H9 (cell line): ENCODE measurements around the gene NINL. TPM values are rescaled to one million over a fixed set of nuclear protein-coding genes. Genes with fewer than 3 reads are reported as not detected.

Source experiments
- DNase-seq: peaks from one replicate; pipeline ENCODE4 v3.0.0-alpha.2; 2017
- H2AFZ ChIP-seq: one replicate; pipeline ENCODE4 v1.6.1; 2013; ENCODE audit warnings: mild to moderate bottlenecking, low read length, control low read depth, moderate library complexity
- H2AK5ac ChIP-seq: 2 replicates; pipeline ENCODE4 v1.6.1; 2013; ENCODE audit warnings: low read length, control low read depth, mixed read lengths; ENCODE audit not compliant: insufficient read length
- H2BK120ac ChIP-seq: one replicate; pipeline ENCODE4 v1.6.1; 2013; ENCODE audit warnings: low read depth, mild to moderate bottlenecking, low read length, control low read depth, inconsistent platforms; ENCODE audit not compliant: poor library complexity, severe bottlenecking
- H2BK12ac ChIP-seq: 2 replicates; pipeline ENCODE4 v1.6.1; 2013; ENCODE audit warnings: low read length, control low read depth, mixed read lengths, low read depth; ENCODE audit not compliant: insufficient read length
- H2BK15ac ChIP-seq: 2 replicates; pipeline ENCODE4 v1.6.1; 2013; ENCODE audit warnings: low read depth, low read length, control low read depth
- H2BK20ac ChIP-seq: one replicate; pipeline ENCODE4 v1.6.1; 2013; ENCODE audit warnings: low read depth, mild to moderate bottlenecking, low read length, control low read depth, inconsistent platforms; ENCODE audit not compliant: poor library complexity, severe bottlenecking
- H2BK5ac ChIP-seq: 2 replicates; pipeline ENCODE4 v1.6.1; 2013; ENCODE audit warnings: low read length, control low read depth, mixed read lengths; ENCODE audit not compliant: insufficient read length
- H3K14ac ChIP-seq: 2 replicates; pipeline ENCODE4 v1.6.1; 2013; ENCODE audit warnings: low read length, control low read depth; ENCODE audit not compliant: insufficient read depth
- H3K18ac ChIP-seq: 2 replicates; pipeline ENCODE4 v1.6.1; 2013; ENCODE audit warnings: low read depth, mild to moderate bottlenecking, mixed read lengths, low read length, control low read depth; ENCODE audit not compliant: insufficient read length
- H3K23ac ChIP-seq: 2 replicates; pipeline ENCODE4 v1.6.1; 2013; ENCODE audit warnings: low read length, control low read depth, mixed read lengths, low read depth; ENCODE audit not compliant: insufficient read length
- H3K23me2 ChIP-seq: 2 replicates; pipeline ENCODE4 v1.6.1; 2013; ENCODE audit warnings: low read depth, mild to moderate bottlenecking, mixed read lengths, low read length, control low read depth; ENCODE audit not compliant: insufficient read length, poor library complexity, severe bottlenecking
- H3K27ac ChIP-seq: 2 replicates; pipeline ENCODE4 v1.5.1; 2013; ENCODE audit warnings: low read length, control low read depth, mixed read lengths, low read depth; ENCODE audit not compliant: insufficient read length
- H3K27me3 ChIP-seq: 2 replicates; pipeline ENCODE4 v1.6.1; 2013; ENCODE audit warnings: low read length, control low read depth, inconsistent platforms; ENCODE audit not compliant: insufficient read depth
- H3K4ac ChIP-seq: 2 replicates; pipeline ENCODE4 v1.6.1; 2013; ENCODE audit warnings: low read depth, mild to moderate bottlenecking, control low read depth, inconsistent platforms, low read length, moderate library complexity
- H3K4me1 ChIP-seq: 2 replicates; pipeline ENCODE4 v1.6.1; 2013; ENCODE audit warnings: low read length, control low read depth, inconsistent platforms; ENCODE audit not compliant: insufficient read depth
- H3K4me2 ChIP-seq: 2 replicates; pipeline ENCODE4 v1.6.1; 2013; ENCODE audit warnings: low read length, control low read depth, mixed read lengths; ENCODE audit not compliant: insufficient read length, insufficient read depth
- H3K56ac ChIP-seq: 2 replicates; pipeline ENCODE4 v1.6.1; 2013; ENCODE audit warnings: low read depth, mild to moderate bottlenecking, mixed read lengths, low read length, control low read depth; ENCODE audit not compliant: insufficient read length
- H3K79me1 ChIP-seq: 2 replicates; pipeline ENCODE4 v1.6.1; 2013; ENCODE audit warnings: low read depth, mild to moderate bottlenecking, moderate library complexity, low read length, control low read depth, inconsistent platforms; ENCODE audit not compliant: insufficient read depth, poor library complexity, severe bottlenecking
- H3K79me2 ChIP-seq: 2 replicates; pipeline ENCODE4 v1.6.1; 2013; ENCODE audit warnings: low read length, control low read depth, inconsistent platforms; ENCODE audit not compliant: insufficient read depth
- H3K9ac ChIP-seq: 2 replicates; pipeline ENCODE4 v1.6.1; 2013; ENCODE audit warnings: low read length, control low read depth, mixed read lengths; ENCODE audit not compliant: insufficient read length; ENCODE audit errors: extremely low read depth
- H3K9me3 ChIP-seq: one replicate; pipeline ENCODE4 v1.6.1; 2013; ENCODE audit warnings: low read depth, low read length, inconsistent platforms; ENCODE audit not compliant: control insufficient read depth
- H3T11ph ChIP-seq: one replicate; pipeline ENCODE4 v1.6.1; 2013; ENCODE audit warnings: mild to moderate bottlenecking, low read length, control low read depth, inconsistent platforms
- H4K20me1 ChIP-seq: one replicate; pipeline ENCODE4 v1.6.1; 2013; ENCODE audit not compliant: control insufficient read depth, insufficient read length, insufficient read depth
- H4K5ac ChIP-seq: 2 replicates; pipeline ENCODE4 v1.6.1; 2013; ENCODE audit warnings: low read depth, mild to moderate bottlenecking, mixed read lengths, low read length, control low read depth; ENCODE audit not compliant: insufficient read length
- H4K8ac ChIP-seq: replicated peaks from 2 replicates; pipeline ENCODE4 v1.6.1; 2013; ENCODE audit warnings: low read length, control low read depth, mixed read lengths, low read depth; ENCODE audit not compliant: insufficient read length
- H4K91ac ChIP-seq: 2 replicates; pipeline ENCODE4 v1.6.1; 2013; ENCODE audit warnings: low read depth, mild to moderate bottlenecking, moderate library complexity, mixed read lengths, low read length, control low read depth; ENCODE audit not compliant: insufficient read length
- H3K27ac Mint-ChIP-seq, 3 experiments: 2 replicates in 2 of 3; 3 replicates in 1 of 3; pipeline ENCODE4 v1.8.0; 2020 to 2021; ENCODE audit warnings: mixed read lengths in 3 of 3, mild to moderate bottlenecking in 1 of 3, moderate library complexity in 1 of 3
- H3K27me3 Mint-ChIP-seq: 2 replicates; pipeline ENCODE4 v1.8.0; 2021; ENCODE audit warnings: low read depth, mild to moderate bottlenecking, moderate library complexity, mixed read lengths
- H3K36me3 Mint-ChIP-seq, 3 experiments: 2 replicates in 2 of 3; 3 replicates in 1 of 3; pipeline ENCODE4 v1.8.0; 2020 to 2021; ENCODE audit warnings: low read depth in 3 of 3, mixed read lengths in 3 of 3; ENCODE audit not compliant: insufficient read depth in 1 of 3
- H3K4me1 Mint-ChIP-seq, 2 experiments: 2 replicates each; pipeline ENCODE4 v1.8.0; 2020; ENCODE audit warnings: mixed read lengths in 2 of 2
- H3K4me3 Mint-ChIP-seq, 2 experiments: 2 replicates in 1 of 2; 3 replicates in 1 of 2; pipeline ENCODE4 v1.8.0; 2020 to 2021; ENCODE audit warnings: mild to moderate bottlenecking in 2 of 2, mixed read lengths in 2 of 2, moderate library complexity in 1 of 2
- H3K9me3 Mint-ChIP-seq, 2 experiments: 2 replicates in 1 of 2; 3 replicates in 1 of 2; pipeline ENCODE4 v1.8.0; 2020; ENCODE audit warnings: mild to moderate bottlenecking in 2 of 2, mixed read lengths in 2 of 2, moderate library complexity in 1 of 2
- WGBS: extraction: QIAGEN DNeasy Blood & Tissue Kit; methylation state at CpG from one replicate; pipeline ENCODE4 v1.1.7; 2013; ENCODE audit warnings: missing lambda C conversion rate, low lambda C conversion rate, mixed read lengths; ENCODE audit not compliant: insufficient read length; ENCODE audit errors: extremely low coverage; 5-methylcytosine and 5-hydroxymethylcytosine counted together
- total RNA-seq: library from RNA; stranded (reverse); gene quantifications from 2 replicates; pipeline ENCODE4 v1.2.1, GENCODE V29; 2021
- TF ChIP-seq, protein P1 (sequence below): fragments of 200-600 bp; sonication (generic); conservative IDR thresholded peaks from 3 replicates; pipeline ENCODE4 v1.8.0; 2021; ENCODE audit warnings: antibody characterized with exemption, mild to moderate bottlenecking

The NINL gene
- total RNA-seq, 1 experiment from 2014 or later, result 34.3 TPM

DNA sequence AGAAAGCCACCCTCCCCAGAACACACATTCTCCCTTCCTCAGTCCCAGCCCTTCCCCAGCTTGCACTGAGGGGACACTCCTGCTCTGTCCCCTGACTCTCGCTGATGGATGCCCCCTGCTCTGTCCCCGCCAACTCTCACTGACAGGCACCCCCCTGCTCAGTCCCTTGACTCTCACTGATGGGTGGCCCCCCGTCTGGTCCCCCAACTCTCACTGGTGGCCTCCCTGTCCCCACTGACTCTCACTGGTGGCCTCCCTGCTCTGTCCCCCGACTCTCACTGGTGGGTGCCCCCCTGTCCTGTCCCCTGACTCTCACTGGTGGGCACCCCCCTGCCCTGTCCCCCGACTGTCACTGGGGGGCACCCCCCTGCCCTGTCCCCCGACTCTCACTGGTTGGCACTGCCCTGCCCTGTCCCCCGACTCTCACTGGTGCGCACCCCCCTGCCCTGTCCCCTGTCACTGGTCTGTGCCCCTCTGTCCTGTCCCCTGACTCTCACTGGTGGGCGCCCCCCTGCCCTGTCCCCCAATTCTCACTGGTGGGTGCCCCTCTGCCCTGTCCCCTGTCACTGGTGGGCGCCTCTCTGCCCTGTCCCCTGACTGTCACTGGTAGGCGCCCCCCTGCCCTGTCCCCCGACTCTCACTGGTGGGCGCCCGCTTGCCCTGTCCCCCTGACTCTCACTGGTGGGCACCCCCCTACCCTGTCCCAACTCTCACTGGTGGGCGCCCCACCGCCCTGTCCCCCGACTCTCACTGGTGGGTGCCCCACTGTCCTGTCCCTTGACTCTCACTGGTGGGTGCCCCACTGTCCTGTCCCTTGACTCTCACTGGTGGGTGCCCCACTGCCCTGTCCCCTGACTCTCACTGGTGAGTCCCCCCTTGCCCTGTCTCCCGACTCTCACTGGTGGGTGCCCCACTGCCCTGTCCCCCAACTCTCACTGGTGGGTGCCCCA lies 116.9 kb downstream of the NINL start:
- no peaks in the 10 kb centered on the region for H3K79me2 ChIP-seq
- no peak overlapping the region for H4K91ac ChIP-seq
- no peak overlapping the region for H2BK5ac ChIP-seq
- no peak overlapping the region for H4K8ac ChIP-seq
- H2AFZ ChIP-seq, result no peak overlapping the region
- no peak overlapping the region for H2AK5ac ChIP-seq
- Mint-ChIP-seq H3K4me3 (no peak overlapping the region), H3K9me3 (no peaks in the 10 kb centered on the region; a peak in 1 of 5 replicates), H3K27ac (no peak overlapping the region; a peak in 1 of 7 replicates), H3K27me3 (no peaks in the 10 kb centered on the region), H3K4me1 (peaks cover 3 to 5% of the 10 kb centered on the region in 2 experiments; a peak in 2 of 4 replicates), H3K36me3 (peaks cover 62 to 83% (median 76%) of the 10 kb centered on the region in 3 experiments)
- no peaks in the 10 kb centered on the region for H3K23me2 ChIP-seq
- no peak overlapping the region for H3K18ac ChIP-seq
- H3T11ph ChIP-seq, result no peak overlapping the region
- no peak overlapping the region for H3K4ac ChIP-seq
- H3K27me3 ChIP-seq, result no peaks in the 10 kb centered on the region
- no peak overlapping the region for H3K27ac ChIP-seq
- no peak overlapping the region for H3K14ac ChIP-seq
- H3K4me1 ChIP-seq, result no peaks in the 10 kb centered on the region
- no peak for DNase-seq
- no peaks in the 10 kb centered on the region for H3K9me3 ChIP-seq
- no peak overlapping the region for H3K56ac ChIP-seq
- H3K79me1 ChIP-seq, result no peaks in the 10 kb centered on the region
- WGBS, result no CpG with 5 or more reads among the region's 18 CpGs
- no peak overlapping the region for H3K4me2 ChIP-seq
- no peak overlapping the region for H2BK12ac ChIP-seq
- H2BK20ac ChIP-seq, result no peak overlapping the region
- H3K23ac ChIP-seq, result no peak overlapping the region
- no peaks in the 10 kb centered on the region for H4K20me1 ChIP-seq
- TF ChIP-seq, protein P1, sequence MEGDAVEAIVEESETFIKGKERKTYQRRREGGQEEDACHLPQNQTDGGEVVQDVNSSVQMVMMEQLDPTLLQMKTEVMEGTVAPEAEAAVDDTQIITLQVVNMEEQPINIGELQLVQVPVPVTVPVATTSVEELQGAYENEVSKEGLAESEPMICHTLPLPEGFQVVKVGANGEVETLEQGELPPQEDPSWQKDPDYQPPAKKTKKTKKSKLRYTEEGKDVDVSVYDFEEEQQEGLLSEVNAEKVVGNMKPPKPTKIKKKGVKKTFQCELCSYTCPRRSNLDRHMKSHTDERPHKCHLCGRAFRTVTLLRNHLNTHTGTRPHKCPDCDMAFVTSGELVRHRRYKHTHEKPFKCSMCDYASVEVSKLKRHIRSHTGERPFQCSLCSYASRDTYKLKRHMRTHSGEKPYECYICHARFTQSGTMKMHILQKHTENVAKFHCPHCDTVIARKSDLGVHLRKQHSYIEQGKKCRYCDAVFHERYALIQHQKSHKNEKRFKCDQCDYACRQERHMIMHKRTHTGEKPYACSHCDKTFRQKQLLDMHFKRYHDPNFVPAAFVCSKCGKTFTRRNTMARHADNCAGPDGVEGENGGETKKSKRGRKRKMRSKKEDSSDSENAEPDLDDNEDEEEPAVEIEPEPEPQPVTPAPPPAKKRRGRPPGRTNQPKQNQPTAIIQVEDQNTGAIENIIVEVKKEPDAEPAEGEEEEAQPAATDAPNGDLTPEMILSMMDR, result no peak
- no peak overlapping the region for H3K9ac ChIP-seq
- H2BK120ac ChIP-seq, result no peak overlapping the region
- H4K5ac ChIP-seq, result no peak overlapping the region
- no peak overlapping the region for H2BK15ac ChIP-seq
